GM19025 (cell line): ENCODE results near the gene GSTM5.
"Not testable (repeated sequence)": the region's sequence is repeated elsewhere in the genome, so short reads cannot be mapped to it uniquely, and the experiment has no call there.

Source experiments
- ATAC-seq: cut with Tn5 transposase; IDR thresholded peaks from one replicate; pipeline ENCODE4 v1.9.1; 2021; ENCODE audit warnings: mild to moderate bottlenecking, low read depth, moderate library complexity; ENCODE audit not compliant: unreplicated experiment

The GSTM5 gene

DNA sequence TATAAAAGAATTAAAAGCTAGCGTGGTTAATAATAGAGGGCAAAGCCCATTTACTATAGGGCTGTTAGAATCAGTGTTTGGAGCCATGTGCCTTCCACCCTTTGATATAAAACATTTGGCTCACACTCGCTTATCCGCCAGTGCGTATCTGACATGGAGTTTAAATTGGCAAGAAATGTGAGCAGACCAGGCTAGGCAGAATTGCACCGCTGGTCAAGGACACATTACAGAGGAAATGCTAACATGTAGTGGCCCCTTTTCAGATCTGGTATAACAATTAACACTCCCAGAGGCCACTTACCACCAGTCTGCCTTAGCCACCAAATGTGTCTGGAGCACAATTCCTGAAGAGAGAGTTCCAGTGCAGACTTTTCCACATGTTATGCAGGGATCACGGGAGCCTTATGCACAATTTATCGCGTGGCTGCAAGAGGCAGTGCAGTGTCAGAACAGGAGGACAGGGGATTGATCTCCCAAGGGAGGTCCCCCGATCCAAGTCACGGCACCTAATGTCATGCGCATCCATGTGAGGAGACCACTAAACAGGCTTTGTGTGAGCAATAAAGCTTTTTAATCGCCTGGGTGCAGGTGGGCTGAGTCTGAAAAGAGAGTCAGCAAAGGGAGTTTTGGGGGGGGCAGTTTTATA, 14.8 kb downstream of the GSTM5 start:
- ATAC-seq: no peak

DNA sequence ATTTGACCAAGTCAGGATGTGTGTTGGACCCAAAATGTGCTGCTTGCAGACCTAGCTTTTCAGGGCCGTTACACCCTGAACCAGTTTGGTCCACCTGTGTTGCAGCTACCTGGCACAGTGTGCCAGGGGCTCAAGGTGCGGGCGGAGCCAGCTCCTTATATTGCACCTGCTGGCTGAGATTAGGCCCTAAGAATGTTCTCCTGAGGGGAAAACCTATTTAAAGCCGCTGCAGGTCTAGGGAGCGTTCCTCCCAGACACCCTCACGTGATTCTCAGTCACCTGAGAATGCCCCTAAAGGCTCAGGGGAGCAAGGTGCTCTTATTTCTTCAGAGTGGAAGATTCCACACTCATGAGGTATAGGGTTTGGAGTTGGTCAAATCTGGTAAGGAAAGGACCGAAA, 16.8 kb downstream of the GSTM5 start:
- ATAC-seq: no peak

GRCh38 chr1:109730666-109731065, 18.6 kb downstream of the GSTM5 start:
- ATAC-seq: no peak

DNA sequence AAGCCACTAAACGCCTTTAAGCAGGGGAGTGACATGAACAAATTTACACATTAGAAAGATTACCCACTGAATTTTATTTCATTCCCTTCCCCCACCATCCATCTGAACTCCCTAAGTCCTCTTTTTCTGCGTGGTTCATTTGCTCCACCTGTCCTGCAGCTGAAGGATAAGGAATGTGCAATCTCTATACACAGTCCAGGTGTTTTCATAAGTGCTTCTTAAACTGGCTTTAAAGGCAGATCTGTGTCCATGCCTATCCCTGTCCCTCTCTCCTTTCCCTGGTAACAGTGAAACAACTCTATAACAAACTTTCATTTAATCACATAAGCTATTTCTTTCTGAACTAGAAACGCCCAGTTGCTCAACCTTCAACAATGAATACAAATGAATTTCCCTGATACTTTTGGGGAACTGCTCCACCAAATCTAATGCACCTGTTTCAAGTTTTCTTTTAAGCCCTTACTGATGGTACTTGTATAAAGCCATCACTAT, 20.4 kb downstream of the GSTM5 start:
- ATAC-seq: no peak

- ATAC-seq: no peak
These were observed 21.3 kb downstream of the GSTM5 start for GRCh38 chr1:109733236-109733870.

GRCh38 chr1:109739738-109740614, 27.9 kb downstream of the GSTM5 start:
- ATAC-seq: peak; percentile 98

DNA sequence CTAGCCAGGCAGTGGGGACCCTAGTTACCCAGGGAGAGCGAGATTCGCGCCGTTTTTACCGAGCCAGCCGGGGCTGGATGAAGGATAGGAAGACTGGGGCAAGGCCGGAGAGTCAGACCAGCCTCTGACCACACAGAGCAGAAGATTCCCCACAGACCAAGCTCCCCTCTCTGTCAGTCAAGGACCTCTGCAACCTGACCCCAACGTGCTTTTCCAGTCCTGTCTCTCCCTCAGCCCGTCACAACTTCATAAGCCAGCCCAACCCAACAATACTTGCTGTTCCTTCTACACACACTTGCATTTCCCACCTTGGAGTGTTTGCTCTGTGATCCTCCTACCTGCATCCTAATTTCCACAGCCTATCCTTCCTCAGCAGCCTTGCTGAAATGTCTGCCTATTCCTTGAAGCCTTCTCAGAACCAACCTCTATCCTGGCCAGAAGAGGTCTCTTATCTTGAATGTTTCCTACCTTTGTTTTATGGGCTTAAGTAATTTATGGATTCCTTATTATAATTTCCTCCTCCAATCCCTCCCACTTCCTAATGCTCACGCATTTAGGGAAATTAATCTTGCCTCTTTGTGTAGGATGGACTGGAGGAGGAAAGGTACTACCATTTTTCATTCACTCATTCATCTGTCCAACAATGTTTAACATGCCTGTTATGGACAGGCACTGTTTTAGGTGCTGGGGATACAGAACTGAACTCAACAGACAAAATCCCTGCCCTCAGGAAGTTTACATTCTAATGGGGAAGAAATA, 28.7 kb downstream of the GSTM5 start, which contains the start of gene GSTM3:
GSTM3 (minus strand) TSS at position 424 of the 759 bp plus-strand sequence. CDS start 751 bp downstream, outside the sequence.
- ATAC-seq: peak; percentile 13

- ATAC-seq: not testable (repeated sequence)
These were observed 36.3 kb downstream of the GSTM5 start for GRCh38 chr1:109748311-109748710.

DNA sequence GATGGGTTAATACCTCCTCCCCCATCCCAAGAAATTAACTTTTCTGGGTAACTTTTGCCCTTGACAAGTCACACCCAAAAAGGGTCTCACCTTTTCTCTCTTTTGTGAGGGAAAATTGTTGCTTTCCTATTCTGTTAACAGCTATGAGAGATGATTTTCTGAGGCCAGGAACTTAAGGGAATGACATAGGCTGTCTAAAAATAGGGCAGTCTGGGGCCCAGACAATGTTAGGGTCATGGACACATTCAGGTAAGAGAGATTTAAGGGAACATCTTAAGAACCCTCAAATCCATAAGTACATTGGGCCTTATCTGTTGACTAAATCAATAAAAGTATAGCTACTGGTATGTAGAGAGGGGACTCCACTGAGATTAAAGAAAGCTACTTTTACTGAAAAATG, 37.2 kb downstream of the GSTM5 start:
- no peak for ATAC-seq

- no peak for ATAC-seq
These were observed 38.3 kb downstream of the GSTM5 start for GRCh38 chr1:109750241-109750882.

DNA sequence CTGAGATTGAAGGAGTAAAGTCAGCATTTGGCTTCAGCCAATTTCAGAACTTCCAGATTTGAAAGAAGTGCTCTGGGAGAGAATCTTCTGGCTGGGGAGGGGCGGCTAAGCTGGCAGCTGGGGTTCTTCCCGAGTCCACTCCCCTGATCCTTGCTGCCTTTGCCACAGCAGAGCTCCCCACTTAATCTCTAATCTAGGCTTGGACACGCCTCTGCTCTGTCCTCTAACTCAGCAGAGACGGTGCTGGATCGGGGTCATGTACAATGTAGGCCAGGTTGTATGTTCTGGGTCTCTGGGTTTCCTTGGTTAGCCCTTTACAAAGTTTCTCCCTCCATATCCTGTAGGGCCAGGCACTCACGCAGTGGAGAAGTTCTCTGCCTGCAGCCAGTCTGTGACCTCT, 38.9 kb downstream of the GSTM5 start:
- no peak for ATAC-seq

GRCh38 chr1:109751531-109752260, 39.6 kb downstream of the GSTM5 start:
- ATAC-seq: no peak

GRCh38 chr1:109754738-109755137, 42.7 kb downstream of the GSTM5 start:
- ATAC-seq: no peak

- not testable (repeated sequence) for ATAC-seq
These were observed 44.3 kb downstream of the GSTM5 start for GRCh38 chr1:109756325-109756724.

DNA sequence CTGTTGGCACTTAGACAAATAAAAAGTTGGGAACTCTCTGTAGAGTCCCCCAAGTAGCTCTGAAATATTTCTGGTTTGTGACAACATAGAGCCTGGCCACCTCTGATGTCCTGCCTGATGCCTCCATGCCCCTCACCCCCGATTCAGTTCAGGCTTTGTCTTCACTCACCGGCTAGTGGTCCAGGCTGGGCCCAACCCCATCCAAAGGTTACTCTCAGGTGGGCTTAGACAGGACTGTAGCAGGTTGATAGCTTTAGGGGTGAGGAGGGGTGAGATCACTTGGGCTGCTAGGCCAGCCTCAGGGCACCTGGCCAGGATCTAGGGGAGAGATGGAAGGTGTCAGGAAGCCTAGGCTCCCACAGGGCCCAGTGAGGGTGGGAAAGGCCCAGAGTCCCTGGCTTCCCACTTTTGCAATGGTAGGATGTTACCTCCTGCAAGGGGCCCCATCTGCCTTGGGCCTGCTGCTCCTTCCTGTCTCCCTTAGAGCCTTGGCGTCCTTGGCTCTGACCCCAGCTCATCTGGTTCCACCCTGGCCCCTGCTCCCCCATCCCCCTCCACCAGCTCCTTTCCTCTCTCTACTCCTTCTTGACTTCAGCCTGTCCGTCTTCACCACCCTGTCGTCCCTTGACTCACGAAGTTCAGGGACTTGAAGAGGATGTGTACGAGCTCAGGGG, 44.9 kb downstream of the GSTM5 start:
- no peak for ATAC-seq

- no peak for ATAC-seq
These were observed 46.1 kb downstream of the GSTM5 start for GRCh38 chr1:109757936-109758786.

DNA sequence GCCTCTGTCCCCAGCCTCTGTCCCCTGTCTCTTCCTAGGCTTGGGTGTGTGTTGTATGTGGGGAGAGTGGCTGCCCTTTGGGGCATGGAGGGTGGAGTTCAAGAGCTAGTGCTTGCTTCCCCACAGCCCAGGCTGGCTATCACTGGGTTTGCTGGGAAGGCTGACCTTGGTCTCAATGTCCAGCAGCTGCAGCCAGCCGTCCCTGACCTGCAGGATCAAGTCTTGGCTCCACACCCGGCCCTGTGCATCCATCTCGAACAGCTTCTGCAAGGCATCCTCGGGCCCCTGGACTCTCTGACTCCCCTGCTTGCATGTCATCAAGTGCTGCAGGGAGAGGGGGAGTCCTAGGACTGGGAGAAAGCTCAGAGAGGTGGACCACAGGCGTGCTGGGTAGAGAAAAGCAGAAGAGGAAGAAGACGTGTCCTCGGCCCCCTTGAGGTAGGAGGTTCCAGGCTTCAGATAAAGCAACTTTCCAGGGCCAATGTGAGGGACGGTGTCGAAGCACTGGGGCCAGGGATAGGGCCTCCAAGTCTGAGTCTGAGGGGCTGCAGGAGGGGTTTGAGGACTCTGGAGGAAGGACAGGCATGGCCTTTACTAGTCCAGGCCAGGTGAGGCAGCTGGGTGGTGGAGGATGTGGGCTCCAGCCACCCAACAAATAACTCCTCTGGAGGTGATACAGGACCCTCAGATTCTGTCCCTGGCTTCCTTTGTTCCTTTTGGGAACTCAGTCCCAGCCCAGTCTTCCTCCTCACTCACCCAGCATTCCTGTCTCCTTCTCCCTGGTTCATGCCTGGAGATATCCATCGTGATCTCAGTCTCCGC, 47.7 kb downstream of the GSTM5 start:
- ATAC-seq: no peak
